Endodermal cell (in vitro differentiated cells): ENCODE results near the gene LYST. TPM values are rescaled to one million over a fixed set of nuclear protein-coding genes. Genes with fewer than 3 reads are reported as not detected.

Experiments
- DNase-seq: peaks from one replicate; pipeline ENCODE4 v3.0.0-alpha.2; 2017
- H3K27ac ChIP-seq: 2 replicates; pipeline ENCODE4 v1.5.1; 2013; ENCODE audit warnings: mild to moderate bottlenecking, low read depth, low read length, moderate library complexity
- H3K27me3 ChIP-seq: 2 replicates; pipeline ENCODE4 v1.6.1; 2013; ENCODE audit warnings: mild to moderate bottlenecking, low read length, moderate library complexity; ENCODE audit not compliant: insufficient read depth, control insufficient read depth, poor library complexity, severe bottlenecking
- H3K36me3 ChIP-seq: 2 replicates; pipeline ENCODE4 v1.7.0; 2013; ENCODE audit warnings: mild to moderate bottlenecking, low read length, moderate library complexity; ENCODE audit not compliant: control insufficient read depth, insufficient read depth
- H3K4me1 ChIP-seq: one replicate; pipeline ENCODE4 v1.7.0; 2013; ENCODE audit warnings: low read length; ENCODE audit not compliant: control insufficient read depth, insufficient read depth
- H3K4me3 ChIP-seq: 2 replicates; pipeline ENCODE4 v1.5.1; 2013; ENCODE audit warnings: mild to moderate bottlenecking, low read length, moderate library complexity
- H3K9ac ChIP-seq: 2 replicates; pipeline ENCODE4 v1.6.1; 2013; ENCODE audit warnings: mild to moderate bottlenecking, low read length, moderate library complexity; ENCODE audit not compliant: poor library complexity, severe bottlenecking; ENCODE audit errors: extremely low read depth
- H3K9me3 ChIP-seq: 2 replicates; pipeline ENCODE4 v1.6.1; 2013; ENCODE audit warnings: mild to moderate bottlenecking, low read length, moderate library complexity; ENCODE audit not compliant: control insufficient read depth
- H3K27ac Mint-ChIP-seq: 2 replicates; pipeline ENCODE4 v1.8.0; 2020; ENCODE audit warnings: mixed read lengths
- H3K27me3 Mint-ChIP-seq: 2 replicates; pipeline ENCODE4 v1.8.0; 2021; ENCODE audit warnings: mild to moderate bottlenecking, mixed read lengths; ENCODE audit not compliant: insufficient read depth
- H3K36me3 Mint-ChIP-seq: 2 replicates; pipeline ENCODE4 v1.8.0; 2020; ENCODE audit warnings: low read depth, mixed read lengths
- H3K4me1 Mint-ChIP-seq: 2 replicates; pipeline ENCODE4 v1.8.0; 2020; ENCODE audit warnings: mixed read lengths
- H3K4me3 Mint-ChIP-seq: 2 replicates; pipeline ENCODE4 v1.8.0; 2020; ENCODE audit warnings: mild to moderate bottlenecking, moderate library complexity, mixed read lengths
- H3K9me3 Mint-ChIP-seq: 2 replicates; pipeline ENCODE4 v1.8.0; 2020; ENCODE audit warnings: mild to moderate bottlenecking, mixed read lengths
- CTCF ChIP-seq: fragments of 200-600 bp; sonication (generic); conservative IDR thresholded peaks from 2 replicates; pipeline ENCODE4 v1.5.0; 2021; ENCODE audit warnings: antibody characterized with exemption, mild to moderate bottlenecking
- WGBS, 2 experiments: methylation state at CpG; one replicate each; pipeline versions ENCODE4 v1.1.5 to v1.1.7; 2013; ENCODE audit warnings: missing lambda C conversion rate in 2 of 2, mixed read lengths in 1 of 2; ENCODE audit not compliant: insufficient coverage in 1 of 2, insufficient read length in 1 of 2; 5-methylcytosine and 5-hydroxymethylcytosine counted together
- microRNA-seq: library from miRNA; unstranded; fragments of <30 nt; microRNA quantifications from one replicate; pipeline ENCODE4 v1.2.0, GENCODE V29; 2020; ENCODE audit warnings: borderline microRNAs expressed
- total RNA-seq, 2 donors: library from RNA; stranded (reverse); fragmentation: NEBNext Ultra II Directional in 1 of 2; extraction: Animal tissue kit (Norgen Biotek cat#: 25700) in 1 of 2; gene quantifications; 2 replicates in 1 of 2; 3 replicates in 1 of 2; pipeline ENCODE4 v1.2.1, GENCODE V29; 2021

Gene LYST
- total RNA-seq, 2 donors from 2014 or later = 2.5 to 6.8 TPM

DNA sequence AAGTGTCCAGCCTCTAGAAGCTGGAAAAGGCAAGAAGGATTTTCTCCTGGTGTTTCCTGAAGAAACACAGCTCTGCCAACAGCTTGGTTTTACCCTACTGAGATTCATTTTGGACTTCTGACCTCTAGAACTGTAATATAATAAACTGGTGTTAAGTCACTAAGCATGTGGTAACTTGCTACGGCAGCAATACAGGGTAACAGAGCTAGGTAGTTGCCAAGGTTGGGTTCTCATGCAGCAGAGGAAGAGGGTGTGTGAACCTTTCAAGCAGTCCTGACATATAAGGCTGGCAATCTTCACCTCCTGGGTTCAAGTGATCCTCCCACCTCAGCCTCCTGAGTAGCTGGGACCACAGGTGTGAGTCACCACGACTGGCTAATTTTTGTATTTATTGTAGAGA, 253.1 kb downstream of the LYST start:
- no peaks in the 10 kb centered on the region for H3K27me3 ChIP-seq
- Mint-ChIP-seq H3K9me3 (no peaks in the 10 kb centered on the region), H3K27ac (no peak overlapping the region), H3K27me3 (no peaks in the 10 kb centered on the region), H3K4me3 (no peak overlapping the region), H3K4me1 (peaks cover 7% of the 10 kb centered on the region), H3K36me3 (no peaks in the 10 kb centered on the region)
- no peak overlapping the region for H3K27ac ChIP-seq
- no peak for DNase-seq
- no peak for TF ChIP-seq CTCF
- no peaks in the 10 kb centered on the region for H3K36me3 ChIP-seq
- H3K4me3 ChIP-seq = no peak overlapping the region
- WGBS, 2 experiments = 90 to 100% methylated on average over 2 of the region's 2 CpGs
- H3K4me1 ChIP-seq = no peaks in the 10 kb centered on the region
- no peak overlapping the region for H3K9ac ChIP-seq
- H3K9me3 ChIP-seq = no peaks in the 10 kb centered on the region

DNA sequence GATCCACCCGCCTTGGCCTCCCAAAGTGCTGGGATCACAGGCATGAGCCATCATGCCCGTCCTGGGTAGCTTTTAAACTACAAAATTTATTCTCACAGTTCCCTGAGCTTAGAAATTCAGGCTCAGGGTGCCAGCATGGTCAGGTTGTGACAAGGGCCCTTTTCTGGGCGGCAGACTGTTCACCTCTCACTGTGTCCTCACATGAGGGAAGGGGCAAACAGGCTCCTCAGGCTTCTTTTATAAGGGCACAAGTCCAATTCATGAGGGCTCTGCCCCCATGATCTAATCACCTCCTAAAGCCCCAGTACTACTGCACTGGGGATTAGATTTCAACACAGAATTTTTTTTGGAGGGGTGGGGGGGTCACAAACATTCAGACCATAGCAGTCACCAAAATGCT, 253.9 kb downstream of the LYST start:
- no peaks in the 10 kb centered on the region for H3K36me3 Mint-ChIP-seq
- TF ChIP-seq CTCF = no peak
- no peaks in the 10 kb centered on the region for H3K27me3 ChIP-seq
- no peak overlapping the region for H3K4me3 ChIP-seq
- H3K9me3 Mint-ChIP-seq = no peaks in the 10 kb centered on the region
- H3K4me3 Mint-ChIP-seq = no peak overlapping the region
- H3K4me1 ChIP-seq = no peaks in the 10 kb centered on the region
- H3K9me3 ChIP-seq = no peaks in the 10 kb centered on the region
- H3K9ac ChIP-seq = no peak overlapping the region
- DNase-seq = no peak
- no peaks in the 10 kb centered on the region for H3K36me3 ChIP-seq
- H3K27me3 Mint-ChIP-seq = no peaks in the 10 kb centered on the region
- WGBS, 2 experiments = 88 to 90% methylated on average over 3 of the region's 3 CpGs
- H3K4me1 Mint-ChIP-seq = peaks cover 7% of the 10 kb centered on the region
- no peak overlapping the region for H3K27ac ChIP-seq
- H3K27ac Mint-ChIP-seq = no peak overlapping the region

Small RNA genes within 50 kb of the gene (microRNA-seq; reads per million reads assigned to microRNA genes)
- not detected for gene MIR1537

Other genes with a start within 250 kb of the LYST start
- 10 to 100 TPM; 13.5 to 14.2 TPM for gene GNG4, start 217.1 kb downstream of the LYST start, total RNA-seq
- 10 to 100 TPM; 12.7 to 18.3 TPM for gene NID1, start 198.2 kb upstream of the LYST start, total RNA-seq